A204.1 (cell line): ENCODE measurements around the gene DHX36.

Source experiments
- FAIRE-seq: peaks from 2 replicates; lab custom pipeline; 2012; peaks lifted over from hg19 to GRCh38; lab: Jason Lieb, UNC

The DHX36 gene

DNA sequence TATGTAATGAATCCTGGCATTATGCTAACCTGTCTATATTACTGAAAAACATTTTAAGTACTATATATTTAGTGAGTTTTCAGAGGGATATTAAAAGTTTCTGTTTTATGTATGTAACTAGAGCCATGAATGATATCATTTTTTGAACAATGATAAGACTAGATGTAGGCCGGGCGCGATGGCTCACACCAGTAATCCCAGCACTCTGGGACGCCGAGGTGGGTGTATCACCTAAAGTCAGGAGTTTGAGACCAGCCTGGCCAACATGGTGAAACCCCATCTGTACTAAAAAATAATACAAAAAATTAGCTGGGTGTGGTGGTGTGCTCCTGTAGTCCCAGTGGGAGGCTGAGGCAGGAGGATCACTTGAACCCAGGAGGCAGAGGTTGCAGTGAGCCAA is 34.1 kb downstream of the DHX36 start:
- no peak for FAIRE-seq

DNA sequence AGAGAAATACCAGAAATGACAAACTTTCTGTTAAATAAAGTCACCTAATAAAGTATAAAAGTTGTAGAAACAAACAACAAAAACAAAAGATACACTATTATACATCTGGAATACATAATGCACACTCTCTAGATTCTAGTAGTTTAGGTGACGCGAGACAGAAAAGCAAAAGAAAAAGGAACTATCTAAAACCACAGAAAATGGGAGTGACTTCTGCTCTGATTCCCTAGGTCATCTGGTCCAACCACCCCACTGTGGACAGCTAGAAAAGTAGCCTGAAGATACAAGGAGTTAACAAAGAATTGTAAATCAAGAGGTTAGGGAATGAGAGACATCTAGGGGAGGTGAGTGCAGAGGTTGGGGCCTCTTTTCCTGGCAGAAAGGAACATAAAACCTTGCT is 39.1 kb downstream of the DHX36 start:
- no peak for FAIRE-seq

GRCh38 chr3:154280161-154280560 is 44.1 kb downstream of the DHX36 start:
- no peak for FAIRE-seq

- no peak for FAIRE-seq
Observed at GRCh38 chr3:154275965-154276364, 48.3 kb downstream of the DHX36 start.

DNA sequence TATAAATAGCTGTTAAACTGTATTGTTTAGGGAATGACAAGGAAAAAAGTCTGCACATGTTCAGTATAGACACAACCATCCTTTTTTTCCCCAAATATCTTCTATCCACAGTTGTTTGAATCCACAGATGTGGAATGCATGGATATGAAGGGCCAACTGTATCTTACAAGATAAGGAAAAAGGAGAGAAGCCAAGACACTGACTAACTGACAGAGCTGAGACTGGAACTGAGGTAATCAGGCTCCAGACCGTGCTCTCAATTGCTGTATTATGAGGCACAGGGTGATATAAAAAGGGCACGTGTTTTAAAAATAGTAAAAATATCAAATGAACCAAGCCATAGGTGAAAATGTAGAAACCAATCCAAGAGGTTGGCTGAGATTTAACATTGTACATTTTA is 49.0 kb downstream of the DHX36 start:
- FAIRE-seq = no peak

DNA sequence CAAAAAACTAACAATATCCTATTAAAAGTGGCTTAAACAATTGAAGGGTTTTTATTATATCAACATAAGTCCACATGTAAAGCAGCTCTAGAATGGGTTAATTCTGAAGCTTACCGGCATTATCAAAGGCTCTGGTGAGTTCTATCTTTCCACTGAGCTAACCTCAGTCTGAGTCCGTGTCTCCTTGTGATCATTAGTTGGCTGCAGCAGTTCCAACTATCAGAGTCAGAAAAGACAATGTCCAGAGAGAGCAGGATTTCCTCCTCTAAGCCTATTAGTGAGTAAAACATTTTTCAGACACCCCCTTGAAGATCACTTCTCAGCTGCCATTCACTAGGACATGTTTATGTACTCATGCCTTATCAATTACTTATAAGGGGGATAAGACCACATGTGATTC is 49.9 kb downstream of the DHX36 start:
- FAIRE-seq = no peak

DNA sequence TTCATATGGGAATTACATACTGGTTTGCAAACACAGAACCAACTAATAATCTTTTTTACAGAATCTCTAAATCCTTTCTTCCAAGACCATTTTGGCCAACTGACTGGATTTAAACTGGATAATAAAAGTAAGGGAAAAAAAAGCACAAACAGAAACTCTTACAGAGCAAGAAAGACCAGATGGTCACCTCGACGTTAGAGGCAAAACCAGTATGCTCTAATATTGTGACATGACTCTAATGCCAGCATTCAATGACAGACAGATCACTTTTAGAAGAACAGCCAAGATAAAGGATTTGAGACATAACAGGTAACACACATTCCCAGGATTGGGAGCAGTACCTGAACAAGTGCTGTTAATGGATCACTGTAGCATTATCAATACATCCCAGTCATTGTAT is 50.9 kb downstream of the DHX36 start:
- no peak for FAIRE-seq

GRCh38 chr3:154254527-154254926 is 69.8 kb downstream of the DHX36 start:
- FAIRE-seq = no peak

DNA sequence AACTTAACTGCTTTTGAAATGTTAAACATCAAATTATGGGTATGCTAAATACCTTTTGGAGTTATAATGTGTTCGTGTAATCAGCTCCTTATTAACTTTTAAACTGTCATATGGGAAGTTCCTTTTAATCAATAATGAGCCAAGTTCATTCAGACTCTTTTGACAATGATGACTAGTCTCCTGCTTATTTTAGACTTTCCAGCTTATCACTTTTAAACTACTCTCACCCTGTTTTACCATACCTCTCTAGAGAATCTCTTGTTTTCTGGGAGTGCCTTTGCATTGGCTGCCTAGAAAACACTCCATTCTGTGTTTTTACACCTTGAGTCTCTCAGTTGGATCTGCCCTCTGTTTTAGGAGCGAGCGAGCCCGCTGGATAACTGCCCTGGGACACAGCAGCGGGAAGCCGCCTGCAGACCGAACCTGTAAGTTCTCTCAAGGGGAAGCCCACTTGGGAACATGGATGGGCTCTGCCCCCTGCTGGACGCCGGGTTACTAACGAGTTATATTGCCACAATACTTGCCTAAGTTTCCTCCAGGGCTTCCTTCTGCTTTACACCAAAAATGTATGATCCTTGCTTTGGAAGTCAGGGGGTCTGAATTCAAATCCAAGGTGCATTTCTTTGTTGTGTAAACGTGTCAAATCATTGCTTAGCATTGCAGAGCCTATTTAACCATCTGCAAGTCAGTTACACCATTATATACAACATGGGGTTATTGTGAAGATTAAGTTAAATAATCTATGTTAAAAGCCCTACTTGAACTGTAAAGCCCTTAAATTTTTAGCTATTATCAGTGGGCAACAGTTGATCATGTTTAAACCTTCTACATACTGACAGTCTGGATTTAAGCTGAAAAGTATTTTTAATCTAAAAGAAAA is 71.3 kb downstream of the DHX36 start:
- peak; percentile 3 for FAIRE-seq

DNA sequence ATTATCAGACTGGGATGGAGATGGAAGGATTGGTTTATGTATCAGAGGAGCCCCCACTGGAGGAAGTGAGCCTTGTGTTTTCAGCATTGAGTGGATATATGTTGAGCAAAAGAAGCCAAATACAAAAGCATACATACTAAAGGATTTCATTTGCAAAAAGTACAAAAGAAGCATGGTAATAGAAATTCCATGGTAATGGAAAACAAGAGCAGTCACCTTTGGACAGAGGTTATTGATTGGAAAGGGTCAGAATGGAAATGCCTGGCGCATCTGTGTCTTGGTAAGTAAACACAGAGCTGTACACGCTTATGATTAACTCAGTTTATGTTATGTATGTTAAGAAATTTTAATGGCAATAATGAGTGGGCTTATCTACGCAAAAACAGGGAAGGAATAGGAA is 72.7 kb downstream of the DHX36 start:
- FAIRE-seq = no peak

- FAIRE-seq = no peak
Observed at GRCh38 chr3:154250291-154250690, 74.0 kb downstream of the DHX36 start.

GRCh38 chr3:154247806-154248415 is 76.4 kb downstream of the DHX36 start:
- no peak for FAIRE-seq

DNA sequence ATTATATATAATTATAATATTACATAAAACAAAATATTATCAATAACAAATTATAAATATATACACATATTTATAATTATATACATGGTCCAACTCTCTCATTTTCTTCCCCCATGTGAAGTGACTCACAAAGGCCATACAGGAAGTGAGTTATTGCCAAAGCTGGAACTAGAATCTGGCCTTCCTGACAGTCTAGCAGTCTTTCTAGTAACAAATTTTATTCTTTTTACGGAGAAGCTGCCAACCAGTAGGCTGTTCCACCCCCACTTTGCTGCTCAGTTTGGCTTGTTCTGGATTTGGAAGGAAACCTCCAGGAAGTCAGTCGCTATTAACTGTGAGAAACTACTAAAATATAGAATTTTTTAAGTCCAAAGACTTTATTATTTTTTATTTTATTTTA is 79.6 kb downstream of the DHX36 start:
- FAIRE-seq = no peak

- no peak for FAIRE-seq
Observed at GRCh38 chr3:154243353-154243752, 80.9 kb downstream of the DHX36 start.

- no peak for FAIRE-seq
Observed at GRCh38 chr3:154242766-154243165, 81.5 kb downstream of the DHX36 start.

GRCh38 chr3:154241496-154241895 is 82.8 kb downstream of the DHX36 start:
- FAIRE-seq = no peak

DNA sequence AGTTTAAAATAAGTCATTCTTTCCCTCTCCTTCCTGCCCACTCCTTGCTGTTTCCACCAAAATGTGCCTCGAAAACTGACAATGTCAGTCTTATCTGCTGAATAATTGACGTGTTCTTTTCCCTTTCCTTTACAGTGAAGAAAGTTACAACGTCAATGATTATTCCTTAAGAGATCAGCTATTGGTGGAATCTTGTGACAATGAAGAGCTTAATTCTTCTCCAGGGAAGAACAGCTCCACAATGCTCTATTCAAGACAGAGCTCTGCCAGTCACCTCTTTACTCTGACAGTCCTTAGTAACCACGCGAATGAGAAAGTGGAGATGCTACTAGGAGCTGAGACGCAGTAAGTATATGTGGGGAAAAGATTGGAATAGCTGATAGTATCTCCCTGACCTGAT is 84.1 kb downstream of the DHX36 start:
- FAIRE-seq = no peak

- no peak for FAIRE-seq
Observed at GRCh38 chr3:154236331-154236730, 88.0 kb downstream of the DHX36 start.

GRCh38 chr3:154235330-154235729 is 89.0 kb downstream of the DHX36 start:
- FAIRE-seq = no peak

- FAIRE-seq = no peak
Observed at GRCh38 chr3:154229217-154229590, 95.1 kb downstream of the DHX36 start.

DNA sequence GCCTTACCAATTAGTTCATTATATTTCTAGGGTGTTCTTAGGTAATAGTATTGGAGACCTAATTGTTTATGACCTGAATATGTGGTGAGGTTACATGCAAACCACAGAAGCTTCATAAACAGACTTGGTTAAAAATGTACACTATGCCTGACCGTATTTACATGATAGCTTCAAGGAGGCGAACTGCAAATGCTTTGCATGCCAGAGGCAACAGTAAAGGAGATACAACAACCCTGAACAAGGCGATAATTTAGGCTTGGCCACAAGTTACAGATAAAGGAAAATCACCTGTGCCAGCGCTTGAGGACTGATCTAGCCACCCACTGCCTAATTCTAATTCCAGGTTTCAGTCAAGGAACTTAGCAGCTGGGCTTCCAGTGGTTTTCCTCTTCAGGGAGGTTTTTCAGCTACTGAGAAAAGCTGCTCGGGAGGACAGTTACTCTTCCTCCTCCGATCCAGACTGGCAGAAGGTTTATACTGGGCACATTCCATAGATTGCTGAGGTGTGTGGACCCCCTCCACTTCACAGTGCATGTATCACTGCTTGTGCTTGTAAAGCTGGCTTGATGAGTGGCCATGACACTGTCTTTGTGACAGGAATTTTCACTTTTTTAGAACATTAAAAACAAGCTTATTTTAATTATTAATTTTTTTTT is 95.6 kb downstream of the DHX36 start:
- FAIRE-seq = no peak

GRCh38 chr3:154227531-154227930 is 96.8 kb downstream of the DHX36 start:
- FAIRE-seq = no peak

DNA sequence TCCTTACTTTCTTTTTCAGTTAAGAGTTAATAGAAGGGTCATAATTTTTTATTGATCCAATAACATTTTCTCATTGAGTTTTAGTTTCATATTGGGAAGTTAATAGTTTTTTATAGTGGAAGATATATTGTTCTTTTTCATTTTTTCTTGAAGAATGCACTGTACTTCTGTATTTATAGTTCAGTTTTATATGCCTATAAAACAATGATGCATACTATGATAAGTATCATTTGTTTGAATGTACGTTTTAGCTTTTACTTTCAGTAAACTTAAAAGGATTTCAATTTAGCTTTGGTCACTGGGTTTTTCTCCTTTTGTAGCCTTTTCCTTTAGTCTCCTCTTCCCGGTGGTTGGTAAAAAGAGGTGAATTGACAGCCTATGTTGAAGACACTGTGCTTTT is 98.8 kb downstream of the DHX36 start:
- no peak for FAIRE-seq

DNA sequence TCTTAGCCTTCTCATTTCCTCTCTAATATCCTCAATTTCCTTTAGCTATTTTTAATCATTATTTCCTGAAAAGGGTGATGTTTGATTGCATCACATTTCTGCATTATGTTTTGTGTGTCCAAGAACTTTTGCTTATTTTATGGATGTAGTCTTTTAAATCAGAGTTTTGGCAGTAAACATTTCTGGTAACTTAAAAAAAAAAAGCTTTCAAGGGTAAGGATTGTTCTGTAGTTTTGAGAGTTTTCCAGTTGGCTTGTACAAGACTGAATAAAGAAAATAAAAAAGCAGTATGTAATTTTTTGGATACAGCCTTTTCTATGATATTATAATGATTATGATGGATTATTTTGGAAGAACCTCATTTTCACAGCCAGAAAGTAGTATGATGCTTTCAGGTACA is 99.4 kb downstream of the DHX36 start:
- FAIRE-seq = no peak
